Neuronal stem cell (in vitro differentiated cells): ENCODE results near the gene INAFM1.
A peak's percentile ranks its signal among the peaks of the same experiment; 100 is the strongest.

Experiments
- DNase-seq: peaks from one replicate; pipeline ENCODE4 v3.0.0-alpha.2; 2013; ENCODE audit warnings: low spot score
- H2AFZ ChIP-seq: one replicate; pipeline ENCODE4 v1.6.1; 2013; ENCODE audit warnings: mild to moderate bottlenecking, low read length, inconsistent platforms
- H2AK5ac ChIP-seq: 2 replicates; pipeline ENCODE4 v1.6.1; 2013; ENCODE audit warnings: low read depth, mild to moderate bottlenecking, inconsistent platforms, low read length, moderate library complexity, mixed read lengths
- H2BK120ac ChIP-seq: 2 replicates; pipeline ENCODE4 v1.6.1; 2013; ENCODE audit warnings: low read depth, mild to moderate bottlenecking, inconsistent platforms, low read length, moderate library complexity, mixed read lengths
- H2BK12ac ChIP-seq: one replicate; pipeline ENCODE4 v1.6.1; 2013; ENCODE audit warnings: low read length, inconsistent platforms
- H2BK15ac ChIP-seq: 2 replicates; pipeline ENCODE4 v1.6.1; 2013; ENCODE audit warnings: mild to moderate bottlenecking, low read length, inconsistent platforms, mixed read lengths
- H2BK5ac ChIP-seq: one replicate; pipeline ENCODE4 v1.6.1; 2013; ENCODE audit warnings: inconsistent platforms, mild to moderate bottlenecking, low read length, moderate library complexity
- H3K14ac ChIP-seq: one replicate; pipeline ENCODE4 v1.6.1; 2013; ENCODE audit warnings: low read length, inconsistent platforms
- H3K18ac ChIP-seq: 2 replicates; pipeline ENCODE4 v1.6.1; 2013; ENCODE audit warnings: low read length, inconsistent platforms
- H3K23ac ChIP-seq: 2 replicates; pipeline ENCODE4 v1.6.1; 2013; ENCODE audit warnings: low read depth, mild to moderate bottlenecking, mixed read lengths, low read length, inconsistent platforms; ENCODE audit not compliant: poor library complexity
- H3K27ac ChIP-seq: replicated peaks from 3 replicates; pipeline ENCODE4 v1.5.1; 2013; ENCODE audit warnings: low read length, inconsistent platforms
- H3K27me3 ChIP-seq, 3 experiments: 2 replicates each; pipeline ENCODE4 v1.6.1; 2013; ENCODE audit warnings: low read length in 3 of 3, mild to moderate bottlenecking in 2 of 3, inconsistent platforms in 1 of 3, low read depth in 1 of 3, mixed read lengths in 1 of 3, moderate library complexity in 1 of 3; ENCODE audit not compliant: control insufficient read depth in 3 of 3, insufficient read depth in 3 of 3
- H3K36me3 ChIP-seq, 2 donors: replicated peaks in 1 of 2; 2 replicates each; pipeline ENCODE4 v1.6.1; 2013; ENCODE audit warnings: low read length in 2 of 2; ENCODE audit not compliant: control insufficient read depth in 2 of 2, insufficient read depth in 2 of 2
- H3K4ac ChIP-seq: 2 replicates; pipeline ENCODE4 v1.6.1; 2013; ENCODE audit warnings: inconsistent platforms, mild to moderate bottlenecking, low read length, moderate library complexity
- H3K4me1 ChIP-seq, 2 donors: 1 replicate in 1 of 2; 2 replicates in 1 of 2; pipeline ENCODE4 v1.6.1; 2013; ENCODE audit warnings: low read length in 2 of 2, low read depth in 1 of 2; ENCODE audit not compliant: control insufficient read depth in 2 of 2, insufficient read depth in 1 of 2
- H3K4me2 ChIP-seq: one replicate; pipeline ENCODE4 v1.6.1; 2013; ENCODE audit warnings: mild to moderate bottlenecking, low read length, inconsistent platforms; ENCODE audit not compliant: insufficient read depth, poor library complexity, severe bottlenecking
- H3K4me3 ChIP-seq, 2 donors: 2 replicates each; pipeline ENCODE4 v1.5.1; 2013; ENCODE audit warnings: low read length in 2 of 2, mild to moderate bottlenecking in 2 of 2, inconsistent platforms in 1 of 2, moderate library complexity in 1 of 2
- H3K79me1 ChIP-seq: one replicate; pipeline ENCODE4 v1.6.1; 2013; ENCODE audit warnings: low read depth, mild to moderate bottlenecking, inconsistent platforms, low read length, moderate library complexity
- H3K9ac ChIP-seq: one replicate; pipeline ENCODE4 v1.6.1; 2013; ENCODE audit warnings: mild to moderate bottlenecking, low read depth, low read length, inconsistent platforms; ENCODE audit not compliant: poor library complexity
- H3K9me3 ChIP-seq, 2 donors: replicated peaks in 1 of 2; 2 replicates each; pipeline versions ENCODE3 to v1.6.1; 2013; ENCODE audit warnings: low read length in 2 of 2, mild to moderate bottlenecking in 2 of 2, inconsistent platforms in 1 of 2, low read depth in 1 of 2, mixed read lengths in 1 of 2, moderate library complexity in 1 of 2; ENCODE audit not compliant: control insufficient read depth in 2 of 2, insufficient read depth in 1 of 2
- H4K8ac ChIP-seq: one replicate; pipeline ENCODE4 v1.6.1; 2013; ENCODE audit warnings: low read depth, mild to moderate bottlenecking, inconsistent platforms, low read length, moderate library complexity
- H4K91ac ChIP-seq: one replicate; pipeline ENCODE4 v1.6.1; 2013; ENCODE audit warnings: low read length, low read depth, mild to moderate bottlenecking, inconsistent platforms; ENCODE audit not compliant: poor library complexity
- WGBS, 2 donors: extraction: QIAGEN DNeasy Blood & Tissue Kit; methylation state at CpG; one replicate each; pipeline ENCODE4 v1.1.7; 2013; ENCODE audit warnings: missing lambda C conversion rate in 2 of 2, mixed read lengths in 1 of 2; ENCODE audit not compliant: insufficient read length in 2 of 2, insufficient replicate concordance in 1 of 2; ENCODE audit errors: extremely low coverage in 2 of 2; 5-methylcytosine and 5-hydroxymethylcytosine counted together

Gene INAFM1

DNA sequence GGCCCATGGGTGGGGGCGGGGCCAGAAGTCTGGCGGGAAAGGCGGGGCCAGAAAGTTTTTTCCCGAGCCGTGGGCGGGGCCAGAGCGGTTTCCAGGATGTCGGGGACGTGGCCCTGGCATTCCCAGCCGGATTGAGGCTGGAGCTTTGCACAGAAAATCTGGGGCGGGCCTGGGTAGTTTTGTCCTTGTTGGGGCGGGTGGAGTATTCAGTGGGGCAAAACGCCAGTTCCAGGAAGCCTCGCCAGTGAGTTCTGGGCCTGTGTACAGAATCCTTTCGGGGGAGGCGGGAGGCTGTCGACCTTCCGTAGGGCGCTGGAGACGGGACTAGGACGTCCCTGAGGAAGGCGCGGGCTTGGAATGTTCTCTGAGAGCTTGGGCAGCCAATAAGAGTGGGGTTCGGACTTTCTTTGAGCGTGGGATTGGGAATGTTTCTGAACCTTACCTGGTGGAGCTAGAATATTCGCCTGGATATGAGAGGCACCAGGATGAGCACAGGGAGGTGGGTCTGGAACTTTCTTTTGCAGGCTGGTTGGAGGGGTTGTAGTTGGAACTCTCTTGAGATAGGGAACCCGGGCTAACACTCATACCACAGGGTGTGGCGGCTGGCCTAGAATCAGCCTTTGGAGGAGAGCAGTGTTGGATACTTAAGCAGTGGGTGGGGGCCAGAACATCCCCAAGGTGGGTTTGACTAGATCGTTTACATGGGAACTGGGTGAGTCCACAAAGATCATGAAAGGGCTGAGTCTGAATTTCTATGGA lies 17.1 kb upstream of the INAFM1 start:
- Histone ChIP-seq H3K4me3 (peak overlapping the region; percentile 54 to 74), H3K4ac (no peak overlapping the region), H3K36me3 (peaks cover 33 to 39% of the 10 kb centered on the region in 2 donors), H3K79me1 (peaks cover 6% of the 10 kb centered on the region), H3K27me3 (no peaks in the 10 kb centered on the region), H3K9me3 (peaks cover 0 to 2% of the 10 kb centered on the region in 2 donors), H2AFZ (peak overlapping the region; percentile 79), H2BK15ac (peak overlapping the region; percentile 73), H3K4me2 (peak overlapping the region; percentile 96), H2BK12ac (no peak overlapping the region), H3K9ac (peak overlapping the region; percentile 38), H4K91ac (no peak overlapping the region), H3K23ac (peak overlapping the region; percentile 73), H3K27ac (peak overlapping the region; percentile 85), H4K8ac (no peak overlapping the region), H3K18ac (peak overlapping the region; percentile 9), H2BK120ac (no peak overlapping the region), H2BK5ac (peak overlapping the region; percentile 44), H2AK5ac (peak overlapping the region; percentile 8), H3K4me1 (peaks cover 8% of the 10 kb centered on the region in 2 donors), H3K14ac (no peak overlapping the region)
- no CpG with 5 or more reads among the region's 29 CpGs for WGBS, 2 donors
- no peak for DNase-seq

DNA sequence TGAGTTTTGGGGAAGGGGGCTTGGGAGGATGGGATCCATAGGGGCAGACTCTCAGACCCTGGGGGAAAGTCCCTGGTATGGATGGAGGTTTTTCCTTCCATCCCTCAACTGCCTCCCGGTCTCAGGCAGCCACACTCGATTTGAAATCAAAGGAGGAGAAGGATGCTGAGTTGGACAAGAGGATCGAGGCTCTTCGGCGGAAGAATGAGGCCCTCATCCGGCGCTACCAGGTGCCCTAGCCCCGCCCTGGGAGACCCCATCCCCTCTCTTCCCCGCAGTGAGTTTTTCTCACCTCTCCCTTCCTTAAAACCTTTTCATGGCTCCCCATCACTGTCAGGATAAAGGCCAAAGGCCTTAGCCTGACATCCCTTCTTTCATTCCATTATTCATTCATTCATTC lies 16.3 kb upstream of the INAFM1 start:
- WGBS, 2 donors = no CpG with 5 or more reads among the region's 9 CpGs
- H3K4me3 ChIP-seq = peak overlapping the region in 1 of 2 donors; percentile 54

DNA sequence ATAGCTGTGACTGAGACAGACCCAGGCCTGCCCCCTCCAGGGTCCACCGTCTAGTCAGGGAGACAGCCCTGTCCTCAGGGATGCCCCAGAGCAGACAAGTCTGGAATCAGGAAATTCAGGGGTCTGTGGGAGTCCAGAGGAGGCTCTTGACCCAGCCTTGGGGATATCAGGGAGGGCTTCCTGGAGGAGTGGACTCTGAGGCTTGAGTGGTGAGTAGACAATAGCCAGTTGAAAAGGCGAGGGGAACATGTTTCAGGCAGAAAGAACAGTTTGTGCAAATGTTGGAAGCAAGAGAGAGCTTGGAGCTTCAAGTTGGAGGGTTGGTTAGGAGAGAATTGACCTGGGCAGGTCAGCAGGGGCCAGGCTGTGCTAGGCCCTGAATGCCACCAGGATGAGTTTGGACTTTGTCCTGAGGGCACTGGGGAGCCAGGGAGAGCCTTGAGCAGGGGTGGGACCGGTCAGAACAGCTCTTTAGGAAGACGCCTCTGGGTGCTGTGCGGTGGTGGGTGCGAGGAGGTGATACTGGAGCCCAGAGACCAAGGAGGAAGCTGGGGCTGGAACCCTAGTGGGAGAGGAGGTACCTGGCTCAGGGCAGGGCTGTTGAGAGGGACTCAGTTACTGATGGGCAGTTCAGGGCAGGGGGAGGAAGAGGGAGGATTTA lies 15.7 kb upstream of the INAFM1 start:
- peak overlapping the region; percentile 37 for H2BK120ac ChIP-seq
- H3K36me3 ChIP-seq = peaks cover 36 to 48% of the 10 kb centered on the region in 2 donors
- H3K79me1 ChIP-seq = peaks cover 6% of the 10 kb centered on the region
- H2BK5ac ChIP-seq = no peak overlapping the region
- no peak overlapping the region for H2BK15ac ChIP-seq
- peaks cover 0 to 2% of the 10 kb centered on the region in 2 donors for H3K9me3 ChIP-seq
- no peak overlapping the region for H3K23ac ChIP-seq
- H3K4me3 ChIP-seq = peak overlapping the region in 1 of 2 donors; percentile 43
- H3K27ac ChIP-seq = no peak overlapping the region
- H2AFZ ChIP-seq = no peak overlapping the region
- no peak overlapping the region for H4K8ac ChIP-seq
- WGBS, 2 donors = no CpG with 5 or more reads among the region's 6 CpGs
- peaks cover 8% of the 10 kb centered on the region in 2 donors for H3K4me1 ChIP-seq
- no peak overlapping the region for H3K4me2 ChIP-seq
- no peak overlapping the region for H2AK5ac ChIP-seq
- H2BK12ac ChIP-seq = no peak overlapping the region
- no peak overlapping the region for H3K9ac ChIP-seq
- no peak overlapping the region for H3K14ac ChIP-seq
- no peak overlapping the region for H3K18ac ChIP-seq
- H3K4ac ChIP-seq = no peak overlapping the region
- no peaks in the 10 kb centered on the region for H3K27me3 ChIP-seq
- no peak overlapping the region for H4K91ac ChIP-seq
- DNase-seq = no peak

More for the DNA sequence above, 16.3 kb upstream of the INAFM1 start:
- no peak overlapping the region for H2AFZ ChIP-seq
- H3K9ac ChIP-seq = no peak overlapping the region
- peak overlapping the region; percentile 57 for H2BK5ac ChIP-seq
- no peak overlapping the region for H4K8ac ChIP-seq
- H3K14ac ChIP-seq = no peak overlapping the region
- no peak overlapping the region for H2AK5ac ChIP-seq
- H3K27ac ChIP-seq = no peak overlapping the region
- H2BK120ac ChIP-seq = peak overlapping the region; percentile 37
- no peak overlapping the region for H2BK12ac ChIP-seq
- no peak overlapping the region for H2BK15ac ChIP-seq
- no peak overlapping the region for H4K91ac ChIP-seq
- no peak overlapping the region for H3K18ac ChIP-seq
- DNase-seq = no peak
- peaks cover 36 to 47% of the 10 kb centered on the region in 2 donors for H3K36me3 ChIP-seq
- H3K4me2 ChIP-seq = no peak overlapping the region
- H3K23ac ChIP-seq = no peak overlapping the region
- H3K4ac ChIP-seq = no peak overlapping the region
- peaks cover 0 to 2% of the 10 kb centered on the region in 2 donors for H3K9me3 ChIP-seq
- peaks cover 6% of the 10 kb centered on the region for H3K79me1 ChIP-seq
- peaks cover 8% of the 10 kb centered on the region in 2 donors for H3K4me1 ChIP-seq
- H3K27me3 ChIP-seq = no peaks in the 10 kb centered on the region

DNA sequence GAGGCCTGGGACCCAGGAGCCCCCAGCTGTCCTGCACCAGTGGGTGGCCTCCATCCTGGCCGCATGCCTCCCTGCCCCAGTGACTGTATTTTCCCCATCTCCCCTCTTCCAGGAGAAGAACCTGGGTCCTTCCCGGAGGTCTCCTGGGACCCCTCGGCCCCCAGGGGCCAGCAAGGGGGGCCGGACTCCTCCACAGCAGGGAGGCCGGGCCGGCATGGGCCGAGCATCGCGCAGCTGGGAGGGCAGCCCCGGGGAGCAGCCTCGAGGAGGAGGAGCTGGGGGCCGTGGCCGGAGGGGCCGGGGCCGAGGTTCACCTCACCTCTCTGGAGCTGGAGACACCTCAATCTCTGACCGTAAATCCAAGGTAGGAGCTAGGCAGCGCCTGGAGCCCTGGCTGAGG lies 14.2 kb upstream of the INAFM1 start:
- Histone ChIP-seq H3K9ac (no peak overlapping the region), H3K23ac (peak overlapping the region; percentile 85), H3K9me3 (peaks cover 0 to 2% of the 10 kb centered on the region in 2 donors), H2BK5ac (no peak overlapping the region), H2BK120ac (no peak overlapping the region), H3K79me1 (peaks cover 7% of the 10 kb centered on the region), H3K4me2 (no peak overlapping the region), H2BK15ac (no peak overlapping the region), H2AFZ (no peak overlapping the region), H3K4me1 (peaks cover 8% of the 10 kb centered on the region in 2 donors), H4K8ac (no peak overlapping the region), H3K27ac (no peak overlapping the region), H2BK12ac (no peak overlapping the region), H3K4ac (no peak overlapping the region), H3K18ac (no peak overlapping the region), H2AK5ac (no peak overlapping the region), H3K36me3 (peaks cover 47 to 62% of the 10 kb centered on the region in 2 donors), H3K14ac (no peak overlapping the region), H3K27me3 (no peaks in the 10 kb centered on the region), H4K91ac (no peak overlapping the region), H3K4me3 (no peak overlapping the region)
- WGBS, 2 donors = no CpG with 5 or more reads among the region's 17 CpGs
- no peak for DNase-seq
